ENCODE data around the gene N4BP2.
"Not testable (repeated sequence)": the region's sequence is repeated elsewhere in the genome, so short reads cannot be mapped to it uniquely, and the experiment has no call there.

N4BP2 gene

DNA sequence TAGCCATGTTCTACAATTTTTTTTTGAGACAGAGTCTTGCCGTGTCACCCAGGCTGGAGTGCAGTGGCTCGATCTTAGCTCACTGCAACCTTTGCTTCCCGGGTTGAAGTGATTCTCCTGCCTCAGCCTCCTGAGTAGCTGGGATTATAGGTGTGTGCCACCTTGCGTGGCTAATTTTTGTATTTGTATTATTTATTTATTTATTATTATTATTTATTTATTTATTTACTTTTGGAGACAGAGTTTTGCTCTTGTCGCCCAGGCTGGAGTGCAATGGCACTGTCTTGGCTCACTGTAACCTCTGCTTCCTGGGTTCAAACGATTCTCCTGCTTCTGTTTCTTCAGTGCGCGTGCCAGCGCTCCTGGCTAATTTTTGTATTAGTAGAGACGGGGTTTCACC is 36.8 kb downstream of the N4BP2 start:
- not testable (repeated sequence) for DNase-seq

DNA sequence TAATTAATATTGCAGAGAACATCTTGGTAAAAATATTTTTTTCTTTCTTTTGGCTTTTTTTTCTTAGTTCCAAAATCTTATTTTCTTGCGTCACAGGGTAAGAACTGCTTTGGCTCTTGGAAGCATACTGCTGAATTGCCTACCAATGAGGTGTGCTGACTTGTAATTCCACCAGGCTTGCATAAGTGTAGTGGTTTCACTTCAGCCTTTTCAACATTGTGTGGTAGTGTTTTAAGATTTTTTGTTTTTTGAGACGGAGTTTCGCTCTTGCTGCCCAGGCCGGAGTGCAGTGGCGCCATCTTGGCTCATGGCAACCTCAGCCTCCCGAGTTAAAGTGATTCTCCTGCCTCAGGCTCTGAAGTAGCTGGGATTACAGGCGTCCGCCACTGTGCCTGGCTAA is 42.4 kb downstream of the N4BP2 start:
- DNase-seq: no peak

DNA sequence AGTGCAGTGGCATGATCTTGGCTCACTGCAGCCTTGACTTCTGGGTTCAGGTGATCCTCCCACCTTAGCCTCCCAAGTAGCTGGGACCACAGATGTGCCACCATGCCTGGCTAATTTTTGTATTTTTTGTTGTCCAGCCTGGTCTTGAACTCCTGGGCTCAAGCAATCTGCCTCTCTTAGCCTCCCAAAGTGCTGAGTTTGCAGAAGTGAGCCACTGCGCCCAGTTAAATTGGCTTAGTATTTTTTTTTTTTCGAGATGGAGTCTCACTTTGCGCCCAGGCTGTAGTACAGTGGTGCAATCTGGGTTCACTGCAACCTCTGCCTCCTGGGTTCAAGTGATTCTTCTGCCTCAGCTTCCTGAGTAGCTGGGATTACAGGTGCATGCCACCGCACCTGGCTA is 50.5 kb downstream of the N4BP2 start:
- not testable (repeated sequence) for DNase-seq

DNA sequence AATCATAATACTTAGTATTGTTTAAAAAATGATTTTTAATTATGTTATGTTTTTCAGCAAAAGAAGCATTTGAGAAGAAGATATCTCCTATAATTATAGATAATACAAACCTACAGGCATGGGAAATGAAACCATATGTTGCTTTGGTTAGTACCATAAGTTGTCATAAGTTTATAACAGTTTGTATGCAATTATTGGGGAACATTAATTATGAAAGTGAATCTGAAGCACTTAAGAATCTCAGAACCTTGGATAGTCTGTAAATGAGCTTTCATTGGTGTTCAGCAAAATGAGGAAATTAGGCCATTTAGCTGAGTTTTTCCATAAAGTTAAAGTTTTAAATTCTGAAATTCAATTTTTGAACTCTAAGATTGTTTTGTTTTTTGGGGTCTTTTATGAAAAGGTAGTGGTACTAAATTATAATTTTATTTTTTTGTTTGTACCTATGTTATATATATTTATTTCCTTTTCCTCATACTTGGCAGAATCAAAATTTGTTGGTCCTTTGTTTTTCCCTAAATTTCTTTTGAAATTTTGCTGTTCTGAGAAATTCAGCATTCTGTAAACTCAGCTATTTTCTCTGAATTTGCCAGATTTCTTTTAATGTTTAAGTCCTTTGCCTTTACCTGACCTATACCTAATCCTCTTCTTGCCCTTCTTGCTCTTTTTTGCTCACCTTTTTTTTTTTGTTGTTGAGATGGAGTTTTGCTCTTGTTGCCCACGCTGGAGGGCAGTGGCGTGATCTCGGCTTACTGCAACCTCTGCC is 55.6 kb downstream of the N4BP2 start:
- no peak for DNase-seq

DNA sequence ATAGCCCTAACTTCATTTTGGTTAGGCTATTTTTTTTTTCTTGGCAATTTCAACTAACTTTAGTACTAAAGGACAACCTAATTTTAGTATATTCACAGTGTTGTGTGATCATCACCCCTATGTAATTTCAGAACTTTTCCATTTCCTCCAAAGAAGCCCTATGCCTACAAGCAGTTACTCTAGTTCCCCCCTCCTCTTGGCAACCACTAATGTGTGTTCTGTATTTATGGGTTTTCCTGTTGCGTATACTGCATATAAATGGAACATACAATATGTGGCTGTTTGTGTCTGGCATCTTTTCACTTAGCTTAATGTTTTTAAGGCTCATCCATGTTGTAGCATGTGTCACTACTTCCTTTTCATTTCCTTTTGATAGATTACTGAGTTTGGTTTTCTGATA is 57.6 kb downstream of the N4BP2 start:
- DNase-seq: no peak

DNA sequence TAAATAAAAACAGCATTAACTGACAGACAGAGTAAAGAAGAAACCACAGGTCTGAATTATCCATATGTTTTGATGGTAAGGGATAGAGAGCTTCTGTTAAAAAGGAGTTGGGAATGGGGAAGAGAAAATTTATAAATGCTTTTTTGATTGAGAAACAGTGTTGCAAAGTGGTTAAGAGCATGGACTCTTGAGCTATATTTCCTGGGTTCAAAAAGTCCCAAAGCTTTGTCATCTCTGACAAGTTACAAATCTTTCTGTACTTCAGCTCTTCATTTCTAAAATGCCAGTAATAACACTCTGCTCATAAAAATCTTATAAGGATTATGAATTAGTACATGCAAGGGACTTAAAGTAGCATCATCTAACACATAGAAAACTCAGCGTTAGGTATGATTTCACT is 62.2 kb downstream of the N4BP2 start:
- no peak for DNase-seq

DNA sequence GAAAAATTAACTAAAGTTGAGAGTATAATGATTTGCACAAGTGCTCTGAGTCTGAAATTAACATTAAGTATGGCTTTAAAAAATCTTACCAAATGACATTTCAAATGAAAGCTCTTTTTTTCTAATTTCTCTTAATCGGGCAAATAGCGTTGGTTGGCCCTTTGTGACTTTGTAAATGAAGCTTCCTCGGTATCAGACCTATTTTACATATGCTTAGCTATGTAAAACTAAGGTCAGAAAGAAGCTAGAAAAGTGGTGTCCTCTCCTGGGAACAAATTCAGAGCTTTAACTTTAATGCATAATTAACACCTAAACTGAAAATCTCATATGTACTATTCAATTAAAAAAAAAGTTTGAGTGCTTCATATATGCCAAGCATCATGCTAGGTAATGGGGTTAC is 62.7 kb downstream of the N4BP2 start:
- no peak for DNase-seq

DNA sequence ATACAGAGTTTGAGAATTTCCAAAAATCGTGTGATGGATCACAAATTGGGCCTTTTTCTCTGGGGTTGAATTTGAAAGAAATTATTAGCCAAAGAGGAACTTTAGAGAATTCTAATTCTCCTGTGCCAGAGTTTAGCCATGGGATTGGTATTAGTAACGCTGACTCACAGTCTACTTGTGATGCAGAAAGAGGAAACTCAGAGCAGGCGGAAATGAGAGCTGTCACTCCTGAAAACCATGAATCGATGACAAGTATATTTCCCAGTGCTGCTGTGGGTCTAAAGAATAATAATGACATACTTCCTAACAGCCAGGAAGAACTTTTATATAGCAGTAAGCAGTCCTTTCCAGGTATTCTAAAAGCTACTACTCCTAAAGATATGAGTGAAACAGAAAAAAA is 64.9 kb downstream of the N4BP2 start:
- no peak for DNase-seq

DNA sequence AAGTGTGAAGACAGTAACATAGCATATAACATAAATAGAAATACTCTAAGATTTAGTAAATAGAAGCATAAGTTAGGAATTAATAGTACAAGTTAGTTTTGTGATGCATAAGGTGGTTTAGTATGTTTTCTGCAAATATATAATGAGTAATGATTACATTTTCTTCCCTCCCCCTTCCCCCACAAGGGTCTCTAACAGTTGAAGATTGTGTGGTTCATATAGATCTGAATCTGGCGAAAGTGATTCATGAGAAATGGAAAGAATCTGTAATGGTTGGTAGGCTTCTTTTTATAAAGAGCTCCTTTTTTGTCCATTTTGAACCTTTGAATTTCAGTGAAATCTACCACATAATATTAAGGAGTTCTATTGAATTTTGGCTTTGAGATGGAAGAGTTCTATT is 66.3 kb downstream of the N4BP2 start:
- no peak for DNase-seq

DNA sequence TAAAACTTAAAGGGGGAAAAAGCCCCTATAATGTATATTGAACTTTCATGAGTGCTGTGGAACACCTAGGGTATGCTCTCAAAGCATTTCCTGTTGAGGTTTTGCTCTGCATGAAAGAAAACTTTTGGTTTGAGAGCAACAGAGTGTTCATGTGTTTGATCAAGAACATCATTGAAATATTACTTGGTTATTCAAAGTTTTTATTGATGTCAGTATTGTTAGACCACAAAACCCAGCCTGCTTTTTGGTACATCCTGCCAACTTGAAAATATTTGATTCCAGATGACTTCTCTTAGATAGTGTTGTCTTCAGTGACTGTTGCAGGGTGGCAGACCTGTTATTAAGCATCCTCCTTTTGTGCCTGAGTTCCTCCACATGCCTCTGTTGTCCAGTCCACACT is 68.0 kb downstream of the N4BP2 start:
- no peak for DNase-seq

DNA sequence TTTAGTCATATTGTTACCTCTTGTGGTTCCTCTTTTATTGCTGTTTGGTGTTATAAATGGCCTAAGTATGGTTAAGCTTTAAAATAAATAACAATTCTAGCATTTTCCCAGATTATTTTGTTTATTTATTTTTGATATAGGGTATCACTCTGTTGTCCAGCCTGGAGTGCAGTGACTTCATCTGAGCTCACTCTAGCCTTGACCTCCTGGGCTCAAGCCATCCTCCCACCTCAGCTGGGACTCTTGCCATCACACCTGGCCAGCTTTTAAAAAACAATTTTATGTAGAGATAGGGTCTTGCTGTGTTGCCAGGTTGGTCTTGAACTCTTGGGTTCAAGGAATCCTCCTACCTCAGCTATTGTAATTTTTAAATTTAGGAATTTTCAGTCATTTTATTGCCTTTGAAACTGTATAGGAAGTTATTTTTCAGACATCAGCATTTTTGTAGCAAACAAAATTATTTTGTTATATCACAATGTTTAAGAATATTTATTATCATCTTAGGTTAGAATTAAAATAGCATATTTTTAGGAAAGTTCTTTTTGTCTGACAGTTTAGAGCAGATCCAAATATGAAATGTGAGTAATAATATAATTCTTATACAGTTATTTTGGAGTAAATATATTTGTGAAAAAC is 73.9 kb downstream of the N4BP2 start:
- DNase-seq: no peak

DNA sequence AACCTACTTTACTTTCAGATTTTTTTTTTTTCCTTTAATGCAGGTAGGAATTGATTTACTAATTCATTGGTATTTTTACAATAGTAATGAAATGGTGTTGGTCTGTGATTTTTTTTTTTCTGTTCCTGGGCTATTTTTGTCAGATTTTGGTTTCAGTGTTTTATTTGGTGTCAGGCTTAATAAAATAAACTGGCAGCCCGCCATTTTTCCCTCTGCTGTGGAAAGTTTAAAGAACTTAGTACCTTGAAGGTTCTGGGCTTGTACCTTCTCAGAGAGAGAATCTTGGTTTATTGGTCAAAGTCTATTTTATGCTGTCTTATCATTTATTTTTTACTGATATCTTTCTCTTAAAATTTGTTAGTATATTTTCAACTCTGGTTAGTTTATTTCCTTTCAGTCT is 76.2 kb downstream of the N4BP2 start:
- DNase-seq: no peak

DNA sequence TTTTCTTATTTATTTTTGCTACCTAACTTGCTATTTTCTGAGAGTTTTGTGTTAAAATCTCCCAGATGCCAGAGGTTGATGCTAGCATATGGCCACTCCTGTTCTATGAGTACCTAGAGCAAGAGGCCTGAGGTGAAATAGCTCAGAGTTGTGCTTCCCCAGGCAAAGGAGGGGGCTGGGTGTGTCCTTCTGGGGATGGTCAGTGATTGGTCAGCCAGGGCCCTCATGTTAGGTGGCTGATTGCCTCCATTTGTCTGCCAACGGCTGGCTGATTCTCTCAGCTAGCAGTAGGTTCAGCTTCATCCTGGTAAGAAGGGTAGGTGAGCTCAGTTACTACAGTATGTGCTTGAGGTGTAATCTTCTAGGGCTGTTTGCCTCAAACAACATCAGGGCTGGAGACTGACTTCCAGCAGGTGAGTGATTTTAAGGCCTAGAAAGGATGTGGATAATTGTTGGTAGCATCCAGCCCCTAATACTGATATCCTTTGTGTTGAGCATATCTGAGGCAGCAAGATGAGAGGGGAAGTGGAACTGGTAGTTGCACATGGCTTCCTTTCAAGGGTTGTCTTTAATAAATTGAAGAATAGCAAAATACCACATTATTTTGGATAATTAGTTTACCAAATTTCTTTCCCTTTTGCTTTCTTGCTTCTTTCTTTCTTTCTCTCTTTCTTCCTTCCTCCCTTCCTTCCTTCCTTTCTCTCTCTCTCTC is 77.7 kb downstream of the N4BP2 start:
- no peak for DNase-seq

DNA sequence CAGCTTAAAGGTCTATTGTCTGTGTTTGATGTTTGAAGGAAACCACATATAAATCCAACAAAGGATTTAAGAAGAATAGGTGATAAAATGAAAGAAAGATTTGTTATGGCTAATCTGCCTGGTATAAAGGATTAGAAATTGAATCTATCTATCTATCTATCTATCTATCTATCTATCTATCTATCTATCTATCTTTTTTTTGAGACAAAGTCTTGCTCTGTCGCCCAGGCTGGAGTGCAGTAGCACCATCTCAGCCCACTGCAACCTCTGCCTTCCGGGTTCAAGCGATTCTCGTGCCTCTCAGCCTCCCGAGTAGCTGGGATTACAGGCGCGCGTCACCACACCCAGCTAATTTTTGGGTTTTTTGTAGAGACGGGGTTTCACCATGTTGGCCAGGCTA is 79.6 kb downstream of the N4BP2 start:
- not testable (repeated sequence) for DNase-seq

DNA sequence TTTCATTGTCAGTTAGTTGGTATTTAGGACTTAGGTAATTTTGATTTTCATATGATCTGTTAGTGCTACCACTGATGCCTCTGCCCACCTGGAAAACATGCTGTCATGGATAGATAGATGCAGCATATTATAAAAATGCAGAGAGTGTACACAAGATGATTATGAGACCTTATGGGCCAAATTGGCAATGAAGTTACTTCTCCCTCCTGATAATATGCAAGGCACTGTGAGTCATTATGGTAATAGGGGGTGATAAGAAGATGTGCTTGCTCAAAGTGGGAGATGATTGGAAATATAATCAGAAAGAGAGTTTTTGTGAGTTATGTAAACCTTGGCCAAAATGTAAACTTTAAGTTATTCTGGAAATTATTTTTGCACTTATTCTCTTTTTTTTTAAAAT is 83.5 kb downstream of the N4BP2 start:
- no peak for DNase-seq

DNA sequence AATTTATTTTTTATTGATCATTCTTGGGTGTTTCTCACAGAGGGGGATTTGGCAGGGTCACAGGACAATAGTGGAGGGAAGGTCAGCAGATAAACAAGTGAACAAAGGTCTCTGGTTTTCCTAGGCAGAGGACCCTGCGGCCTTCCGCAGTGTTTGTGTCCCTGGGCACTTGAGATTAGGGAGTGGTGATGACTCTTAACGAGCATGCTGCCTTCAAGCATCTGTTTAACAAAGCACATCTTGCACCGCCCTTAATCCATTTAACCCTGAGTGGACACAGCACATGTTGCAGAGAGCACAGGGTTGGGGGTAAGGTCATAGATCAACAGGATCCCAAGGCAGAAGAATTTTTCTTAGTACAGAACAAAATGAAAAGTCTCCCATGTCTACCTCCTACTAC is 83.9 kb downstream of the N4BP2 start:
- DNase-seq: not testable (repeated sequence)

DNA sequence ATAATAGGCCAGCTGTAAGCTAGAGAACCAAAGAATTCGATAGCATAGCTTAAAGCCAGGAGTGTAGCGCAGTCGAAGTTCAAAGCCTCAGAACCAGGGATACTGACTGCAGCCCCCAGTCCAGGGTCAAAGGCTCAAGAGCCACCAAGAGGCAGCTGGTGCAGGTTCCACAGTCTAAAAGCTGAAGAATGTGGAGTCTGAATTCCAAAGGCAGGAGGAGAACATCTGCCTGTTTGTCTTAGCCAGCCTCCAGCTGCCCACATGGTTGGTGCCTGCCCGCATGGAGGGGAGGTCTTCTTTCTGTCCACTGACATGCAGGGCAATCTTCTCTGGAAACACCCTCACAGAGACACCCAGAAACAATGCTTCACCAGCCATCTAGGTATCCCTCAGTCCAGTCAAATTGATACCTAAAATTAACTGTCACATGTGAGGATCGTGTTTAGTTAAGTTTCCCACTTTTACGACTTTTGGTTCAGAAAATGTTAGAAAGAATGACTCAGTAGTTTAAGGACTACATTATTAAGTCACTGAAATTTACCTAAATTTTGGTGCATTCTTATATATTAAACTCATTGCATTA is 87.4 kb downstream of the N4BP2 start:
- no peak for DNase-seq

DNA sequence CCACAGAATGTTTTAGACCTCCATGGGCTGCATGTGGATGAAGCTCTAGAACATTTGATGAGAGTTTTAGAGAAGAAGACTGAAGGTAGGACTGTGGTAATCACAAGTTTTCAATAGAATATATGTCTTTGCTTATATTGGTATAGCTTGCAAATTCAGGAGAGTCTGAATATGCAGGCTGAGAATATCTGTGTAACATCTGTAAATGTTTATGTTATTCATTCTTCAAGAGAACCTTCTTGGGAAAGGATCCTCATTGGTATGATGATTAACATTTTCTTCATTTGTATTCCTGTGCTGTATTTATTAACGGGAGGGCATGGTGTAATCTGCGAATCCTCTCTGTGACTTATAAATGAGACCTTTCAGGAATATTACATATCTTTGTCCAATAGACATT is 88.1 kb downstream of the N4BP2 start:
- no peak for DNase-seq

DNA sequence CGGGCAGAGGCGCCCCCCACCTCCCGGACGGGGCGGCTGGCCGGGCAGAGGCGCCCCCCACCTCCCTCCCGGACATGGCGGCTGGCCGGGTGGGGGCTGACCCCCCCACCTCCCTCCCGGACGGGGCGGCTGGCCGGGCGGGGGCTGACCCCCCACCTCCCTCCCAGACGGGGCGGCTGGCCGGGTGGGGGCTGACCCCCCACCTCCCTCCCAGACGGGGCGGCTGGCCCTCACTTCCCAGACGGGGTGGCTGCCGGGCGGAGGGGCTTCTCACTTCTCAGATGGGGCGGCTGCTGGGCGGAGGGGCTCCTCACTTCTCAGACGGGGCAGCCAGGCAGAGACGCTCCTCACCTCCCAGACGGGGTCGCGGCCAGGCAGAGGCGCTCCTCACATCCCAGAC is 90.8 kb downstream of the N4BP2 start:
- not testable (repeated sequence) for DNase-seq

DNA sequence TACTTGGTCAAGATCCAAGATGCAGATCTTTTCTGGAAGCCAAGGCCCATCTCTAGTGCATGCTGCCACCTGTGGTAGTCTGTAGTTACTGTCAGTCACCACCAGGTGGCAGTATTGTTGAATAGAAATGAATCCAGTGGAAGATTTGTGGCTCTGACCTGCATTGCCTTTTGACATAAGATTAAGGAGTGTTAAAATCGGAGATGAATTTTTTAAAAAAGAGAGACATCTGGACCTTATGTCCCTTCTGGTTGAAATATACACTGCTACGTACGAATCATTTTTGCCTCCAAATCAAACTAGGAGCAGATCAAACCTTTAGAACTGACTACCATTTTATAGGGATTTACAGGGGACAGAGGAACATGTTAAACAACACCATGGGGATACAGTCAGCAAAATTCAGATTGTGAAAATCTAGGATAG is 93.3 kb downstream of the N4BP2 start:
- DNase-seq: peak; percentile 34

DNA sequence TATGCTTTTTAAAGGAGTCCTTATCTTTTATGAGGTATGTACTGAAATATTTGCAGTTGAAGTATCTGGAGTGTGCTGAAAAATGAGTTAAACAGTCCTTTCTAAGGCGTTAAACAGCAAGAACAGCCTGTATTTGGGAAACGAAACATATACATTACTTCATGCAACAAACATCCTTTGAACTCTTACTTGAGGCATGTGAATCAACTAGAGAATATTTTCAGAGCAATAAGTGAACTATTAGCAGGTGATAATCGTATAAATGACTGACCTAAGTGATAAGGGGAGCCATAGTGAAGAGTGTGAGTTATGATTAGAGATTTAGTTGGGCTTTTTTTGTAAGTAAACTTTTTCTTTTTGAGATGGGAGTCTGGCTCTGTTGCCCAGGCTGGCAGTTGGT is 94.3 kb downstream of the N4BP2 start:
- no peak for DNase-seq

DNA sequence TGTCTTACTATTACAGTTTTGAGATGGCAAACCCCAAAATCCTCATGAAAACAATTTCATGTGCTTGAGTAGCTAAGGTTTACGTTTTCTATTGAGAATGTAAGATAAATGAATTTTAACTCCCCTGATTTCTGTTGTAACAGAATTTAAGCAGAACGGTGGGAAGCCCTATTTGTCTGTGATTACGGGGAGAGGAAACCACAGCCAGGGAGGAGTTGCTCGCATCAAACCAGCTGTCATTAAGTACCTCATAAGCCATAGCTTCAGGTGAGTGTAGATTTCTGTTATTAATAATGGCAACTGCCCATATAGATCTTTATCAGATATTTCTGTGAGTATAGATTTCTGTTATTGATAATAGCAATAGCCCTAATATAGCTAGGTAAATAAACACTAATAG is 96.0 kb downstream of the N4BP2 start:
- DNase-seq: no peak

DNA sequence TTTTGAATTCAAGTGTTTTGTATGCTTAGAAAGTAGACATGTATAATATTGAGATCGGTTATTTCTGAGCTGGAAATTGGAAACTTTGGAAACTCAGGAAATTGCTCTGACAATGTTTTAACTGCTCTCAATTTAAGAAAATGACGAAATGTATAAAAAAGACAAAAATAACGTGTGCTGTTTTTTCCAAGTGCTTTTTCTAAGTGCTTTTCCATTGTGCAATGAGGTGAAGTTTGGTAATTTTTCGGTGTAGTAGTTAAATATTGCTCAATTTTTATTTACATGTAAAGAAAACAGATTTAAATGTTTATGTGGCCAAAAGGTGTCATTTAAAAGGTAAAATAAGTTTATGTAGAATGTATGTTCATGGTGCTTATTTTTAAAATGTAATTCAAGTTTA is 100.8 kb downstream of the N4BP2 start:
- no peak for DNase-seq

DNA sequence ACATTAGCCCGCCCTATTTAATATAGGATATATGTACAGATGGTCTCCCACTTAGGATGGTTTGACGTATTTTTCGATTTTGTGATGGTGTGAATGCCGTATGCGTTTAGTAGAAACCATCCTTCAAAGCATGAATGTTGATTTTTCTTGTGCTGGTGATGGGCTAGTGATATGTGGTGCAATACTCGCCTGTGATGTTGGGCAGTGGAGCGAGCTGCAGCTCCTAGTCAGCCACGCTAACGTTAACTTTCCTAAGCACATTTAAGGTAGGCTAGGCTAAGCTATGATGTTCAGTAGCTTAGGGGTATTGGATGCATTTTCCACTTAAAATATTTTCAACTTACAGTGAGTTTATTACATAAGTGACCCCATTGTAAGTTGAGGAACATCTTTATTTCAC is 103.6 kb downstream of the N4BP2 start:
- no peak for DNase-seq
